Measurements from ENCODE around the gene XRCC3.

Gene XRCC3

DNA sequence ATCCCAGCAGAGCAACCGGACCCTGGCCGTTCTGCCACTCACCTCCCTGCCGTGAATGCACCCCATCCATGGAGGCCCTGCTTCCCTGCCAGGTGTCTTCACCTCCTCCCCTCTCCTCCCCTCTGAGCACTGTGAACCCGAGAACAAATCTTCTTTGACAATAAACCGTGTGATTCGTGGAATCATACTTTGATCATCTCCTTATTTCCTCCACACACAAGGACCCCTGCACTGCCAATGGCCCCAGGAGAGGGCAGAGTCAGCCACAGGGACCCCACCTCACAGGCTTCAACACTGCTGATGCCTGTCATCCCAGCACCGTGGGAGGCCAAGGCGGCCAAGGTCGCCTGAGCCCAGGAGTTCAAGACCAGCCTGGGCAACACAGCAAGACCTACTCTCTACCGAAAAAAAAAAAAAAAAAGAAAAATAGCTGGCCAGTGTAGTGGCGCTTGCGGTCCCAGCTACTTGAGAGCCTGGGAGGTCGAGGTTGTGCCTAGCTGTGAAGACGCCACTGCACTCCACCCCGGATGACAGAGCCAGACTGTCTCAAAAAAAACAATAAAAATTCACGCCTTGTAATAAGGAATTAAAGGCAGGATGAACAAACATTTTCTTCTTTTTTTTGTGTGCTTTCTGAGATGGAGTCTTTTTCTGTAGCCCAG is 1.1 kb downstream of the XRCC3 start:
- no peak overlapping the region for H2AK5ac ChIP-seq (ENCODE audit: low read length)
- H4K5ac ChIP-seq (ENCODE audit: low read length) = no peak overlapping the region
- peak overlapping the region; percentile 35 for H3K4me2 ChIP-seq (ENCODE audit: low read length)
- H3K9ac ChIP-seq (ENCODE audit: low read length) = peak overlapping the region; percentile 86
- H3K79me2 ChIP-seq (ENCODE audit: control insufficient read depth, insufficient read depth, low read length) = peaks cover 28% of the 10 kb centered on the region
- H3K4ac ChIP-seq (ENCODE audit: low read depth, low read length) = no peak overlapping the region
- peaks cover 3% of the 10 kb centered on the region for H3K4me1 ChIP-seq (ENCODE audit: control insufficient read depth, low read depth, low read length)
- no peak for DNase-seq
- no peak overlapping the region for H4K8ac ChIP-seq (ENCODE audit: low read depth, low read length)
- H2BK5ac ChIP-seq (ENCODE audit: low read length) = no peak overlapping the region
- peaks cover 21% of the 10 kb centered on the region for H3K79me1 ChIP-seq (ENCODE audit: low read length)
- H3K18ac ChIP-seq (ENCODE audit: low read length) = no peak overlapping the region
- no peaks in the 10 kb centered on the region for H3K27me3 ChIP-seq (ENCODE audit: insufficient read depth, low read length, poor library complexity)
- H3K56ac ChIP-seq (ENCODE audit: low read length) = peak overlapping the region; percentile 86
- H3K27ac ChIP-seq (ENCODE audit: low read depth, low read length) = no peak overlapping the region
- H2BK15ac ChIP-seq (replicated peaks; ENCODE audit: low read depth) = no peak overlapping the region
- H3K23ac ChIP-seq (ENCODE audit: low read length) = no peak overlapping the region
- H3K4me3 ChIP-seq (ENCODE audit: low read length) = no peak overlapping the region
- H3K36me3 ChIP-seq (ENCODE audit: control insufficient read depth, insufficient read depth, low read length) = no peaks in the 10 kb centered on the region
- WGBS (ENCODE audit: extremely low coverage, insufficient coverage, low lambda C conversion rate) = no CpG with 5 or more reads among the region's 16 CpGs
- H2BK120ac ChIP-seq (ENCODE audit: low read depth, low read length) = no peak overlapping the region

DNA sequence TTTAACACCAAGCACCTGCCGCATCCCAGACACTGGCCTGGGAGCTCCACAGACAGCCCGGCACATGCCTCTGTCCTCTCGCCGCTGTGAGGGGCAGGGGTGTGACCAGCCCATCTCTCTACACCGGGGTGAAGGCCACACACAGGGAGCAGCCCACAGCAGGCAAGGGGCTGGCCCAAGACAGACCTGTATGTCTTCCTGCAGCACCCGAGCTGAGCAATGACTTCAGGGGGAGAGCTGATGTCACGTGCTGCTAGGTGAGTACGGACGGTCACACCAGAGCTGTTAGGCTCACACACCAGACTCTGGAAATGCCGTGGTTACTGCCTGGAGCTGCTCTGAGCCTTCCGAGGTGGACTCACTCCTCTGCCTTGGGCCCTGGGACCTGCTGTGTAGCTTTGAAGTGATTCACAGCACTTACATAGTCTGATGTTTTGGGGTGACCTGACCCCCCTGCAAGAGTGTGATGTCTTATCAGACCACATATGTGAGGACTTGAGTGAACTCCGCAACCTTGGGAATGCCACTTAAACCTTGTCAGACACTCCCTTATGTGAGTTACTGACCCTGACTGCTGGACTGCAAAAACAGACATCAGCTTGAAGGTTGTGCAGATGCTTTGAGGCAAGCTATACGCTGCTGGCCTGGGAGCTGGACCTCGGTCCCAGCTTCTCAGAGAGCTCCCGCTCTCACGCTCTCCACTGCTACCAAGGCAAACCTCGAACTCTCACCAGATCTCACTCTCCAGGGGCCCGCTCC is 1.8 kb downstream of the XRCC3 start:
- H3K4me2 ChIP-seq (ENCODE audit: low read length) = no peak overlapping the region
- no peak overlapping the region for H2BK5ac ChIP-seq (ENCODE audit: low read length)
- no peak overlapping the region for H4K8ac ChIP-seq (ENCODE audit: low read depth, low read length)
- H2BK120ac ChIP-seq (ENCODE audit: low read depth, low read length) = no peak overlapping the region
- H3K79me2 ChIP-seq (ENCODE audit: control insufficient read depth, insufficient read depth, low read length) = peaks cover 24% of the 10 kb centered on the region
- peak overlapping the region; percentile 86 for H3K9ac ChIP-seq (ENCODE audit: low read length)
- no peak overlapping the region for H3K4ac ChIP-seq (ENCODE audit: low read depth, low read length)
- no peak overlapping the region for H3K27ac ChIP-seq (ENCODE audit: low read depth, low read length)
- no peak overlapping the region for H4K5ac ChIP-seq (ENCODE audit: low read length)
- no peaks in the 10 kb centered on the region for H3K36me3 ChIP-seq (ENCODE audit: control insufficient read depth, insufficient read depth, low read length)
- H3K18ac ChIP-seq (ENCODE audit: low read length) = no peak overlapping the region
- WGBS (ENCODE audit: extremely low coverage, insufficient coverage, low lambda C conversion rate) = no CpG with 5 or more reads among the region's 18 CpGs
- H3K23ac ChIP-seq (ENCODE audit: low read length) = no peak overlapping the region
- peaks cover 3% of the 10 kb centered on the region for H3K4me1 ChIP-seq (ENCODE audit: control insufficient read depth, low read depth, low read length)
- peaks cover 21% of the 10 kb centered on the region for H3K79me1 ChIP-seq (ENCODE audit: low read length)
- DNase-seq = peak; percentile 38
- no peak overlapping the region for H3K4me3 ChIP-seq (ENCODE audit: low read length)
- H3K56ac ChIP-seq (ENCODE audit: low read length) = peak overlapping the region; percentile 45
- H2BK15ac ChIP-seq (replicated peaks; ENCODE audit: low read depth) = no peak overlapping the region
- H3K27me3 ChIP-seq (ENCODE audit: insufficient read depth, low read length, poor library complexity) = no peaks in the 10 kb centered on the region
- H2AK5ac ChIP-seq (ENCODE audit: low read length) = no peak overlapping the region

GRCh38 chr14:103712633-103713247 is 2.5 kb downstream of the XRCC3 start:
- Histone ChIP-seq H2AK5ac (ENCODE audit: low read length) (no peak overlapping the region), H3K79me2 (ENCODE audit: control insufficient read depth, insufficient read depth, low read length) (peaks cover 17% of the 10 kb centered on the region), H3K23ac (ENCODE audit: low read length) (no peak overlapping the region), H2BK15ac (replicated peaks; ENCODE audit: low read depth) (no peak overlapping the region), H3K56ac (ENCODE audit: low read length) (peak overlapping the region; percentile 6), H4K8ac (ENCODE audit: low read depth, low read length) (no peak overlapping the region), H3K79me1 (ENCODE audit: low read length) (peaks cover 15% of the 10 kb centered on the region), H3K4me3 (ENCODE audit: low read length) (no peak overlapping the region), H4K5ac (ENCODE audit: low read length) (no peak overlapping the region), H3K27ac (ENCODE audit: low read depth, low read length) (no peak overlapping the region), H2BK120ac (ENCODE audit: low read depth, low read length) (no peak overlapping the region), H3K4ac (ENCODE audit: low read depth, low read length) (no peak overlapping the region), H3K4me1 (ENCODE audit: control insufficient read depth, low read depth, low read length) (peaks cover 3% of the 10 kb centered on the region), H2BK5ac (ENCODE audit: low read length) (no peak overlapping the region), H3K4me2 (ENCODE audit: low read length) (no peak overlapping the region), H3K18ac (ENCODE audit: low read length) (no peak overlapping the region), H3K36me3 (ENCODE audit: control insufficient read depth, insufficient read depth, low read length) (peaks cover 5% of the 10 kb centered on the region), H3K27me3 (ENCODE audit: insufficient read depth, low read length, poor library complexity) (no peaks in the 10 kb centered on the region), H3K9ac (ENCODE audit: low read length) (no peak overlapping the region)
- WGBS (ENCODE audit: extremely low coverage, insufficient coverage, low lambda C conversion rate) = no CpG with 5 or more reads among the region's 24 CpGs
- no peak for DNase-seq

DNA sequence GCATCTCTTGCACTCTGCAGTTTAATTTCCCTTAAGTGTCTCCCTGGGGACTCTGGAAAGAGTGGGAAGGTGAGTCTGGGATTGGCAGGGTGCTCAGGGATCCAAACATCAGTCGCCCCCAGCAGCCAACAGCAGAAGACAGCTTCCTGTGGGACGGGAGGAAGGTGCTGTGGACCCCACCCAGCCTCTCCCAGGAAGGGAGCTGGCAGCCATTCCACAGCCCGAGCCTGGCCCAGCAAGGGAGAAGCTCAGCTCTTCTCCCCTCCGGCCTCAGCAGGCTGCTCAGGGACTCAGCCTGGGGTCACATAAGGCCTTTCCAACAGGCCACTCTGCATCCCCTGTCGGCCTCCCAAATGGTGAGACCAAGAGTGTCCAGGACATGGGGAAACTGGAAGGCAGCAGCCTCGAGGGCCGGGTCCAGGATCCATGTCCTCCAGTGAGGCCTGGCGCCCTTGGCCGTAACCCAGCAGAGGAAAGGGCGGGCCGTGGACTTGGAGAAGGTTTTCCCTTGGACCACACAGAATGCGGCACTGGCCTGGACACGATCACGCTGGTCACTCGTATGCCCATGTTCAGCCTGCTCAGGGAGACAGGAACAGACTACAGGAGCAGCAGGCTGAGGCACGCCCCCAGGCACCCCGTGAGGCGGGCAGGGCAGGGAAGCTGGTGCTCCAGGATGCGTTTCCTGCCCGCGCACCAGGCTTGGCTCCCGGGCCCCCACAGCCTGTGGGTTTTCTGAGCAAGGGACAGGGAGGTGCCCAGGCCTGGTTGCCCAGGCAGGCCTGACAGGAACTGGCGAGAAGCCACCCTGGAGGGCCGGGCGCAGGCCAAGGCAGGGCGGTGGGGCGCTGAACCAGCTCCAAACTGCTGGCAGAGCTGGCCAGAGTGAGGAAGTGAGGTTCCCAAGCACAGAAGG is 3.5 kb downstream of the XRCC3 start:
- no peak overlapping the region for H2BK15ac ChIP-seq (replicated peaks; ENCODE audit: low read depth)
- H3K23ac ChIP-seq (ENCODE audit: low read length) = no peak overlapping the region
- H3K27ac ChIP-seq (ENCODE audit: low read depth, low read length) = no peak overlapping the region
- peaks cover 5% of the 10 kb centered on the region for H3K36me3 ChIP-seq (ENCODE audit: control insufficient read depth, insufficient read depth, low read length)
- H3K4me2 ChIP-seq (ENCODE audit: low read length) = no peak overlapping the region
- H2BK120ac ChIP-seq (ENCODE audit: low read depth, low read length) = no peak overlapping the region
- DNase-seq = no peak
- H3K27me3 ChIP-seq (ENCODE audit: insufficient read depth, low read length, poor library complexity) = no peaks in the 10 kb centered on the region
- no peak overlapping the region for H3K4me3 ChIP-seq (ENCODE audit: low read length)
- H3K56ac ChIP-seq (ENCODE audit: low read length) = peak overlapping the region; percentile 25
- peaks cover 13% of the 10 kb centered on the region for H3K79me2 ChIP-seq (ENCODE audit: control insufficient read depth, insufficient read depth, low read length)
- H3K4ac ChIP-seq (ENCODE audit: low read depth, low read length) = no peak overlapping the region
- no peak overlapping the region for H2AK5ac ChIP-seq (ENCODE audit: low read length)
- no peak overlapping the region for H3K18ac ChIP-seq (ENCODE audit: low read length)
- no CpG with 5 or more reads among the region's 27 CpGs for WGBS (ENCODE audit: extremely low coverage, insufficient coverage, low lambda C conversion rate)
- peaks cover 3% of the 10 kb centered on the region for H3K4me1 ChIP-seq (ENCODE audit: control insufficient read depth, low read depth, low read length)
- H4K5ac ChIP-seq (ENCODE audit: low read length) = no peak overlapping the region
- peaks cover 10% of the 10 kb centered on the region for H3K79me1 ChIP-seq (ENCODE audit: low read length)
- no peak overlapping the region for H3K9ac ChIP-seq (ENCODE audit: low read length)
- no peak overlapping the region for H4K8ac ChIP-seq (ENCODE audit: low read depth, low read length)
- no peak overlapping the region for H2BK5ac ChIP-seq (ENCODE audit: low read length)

DNA sequence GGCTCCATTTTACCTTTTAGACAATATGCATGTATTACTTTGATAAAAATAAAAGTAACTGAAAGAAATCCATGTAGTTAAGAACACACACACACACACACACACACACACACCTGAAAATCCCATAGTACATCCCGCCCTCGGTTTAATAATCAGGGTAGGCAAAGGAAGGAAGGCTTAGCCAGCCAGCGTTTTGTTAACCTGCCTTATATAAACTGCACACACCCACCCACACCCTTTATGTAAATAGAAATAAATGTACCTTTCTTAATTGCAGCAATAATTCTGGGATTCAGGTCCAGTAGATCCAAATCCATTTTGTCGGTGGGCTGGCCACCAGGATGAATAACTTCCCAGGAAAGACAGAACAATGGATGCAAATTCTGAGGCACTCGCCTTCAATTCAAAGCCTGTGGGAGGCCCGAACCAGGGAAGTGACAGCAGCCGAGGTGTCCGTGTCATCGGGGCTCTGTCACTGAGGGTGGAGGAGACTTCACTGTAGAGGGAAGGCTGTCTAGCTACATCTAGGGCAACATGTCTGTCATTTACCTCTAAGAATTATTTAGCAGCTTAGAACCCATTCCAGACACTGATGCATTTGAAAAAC is 4.4 kb downstream of the XRCC3 start:
- WGBS (ENCODE audit: extremely low coverage, insufficient coverage, low lambda C conversion rate) = no CpG with 5 or more reads among the region's 9 CpGs

More for the DNA sequence above, 4.4 kb downstream of the XRCC3 start:
- Histone ChIP-seq H3K4me2 (ENCODE audit: low read length) (no peak overlapping the region), H3K56ac (ENCODE audit: low read length) (no peak overlapping the region), H2BK15ac (replicated peaks; ENCODE audit: low read depth) (no peak overlapping the region), H4K5ac (ENCODE audit: low read length) (no peak overlapping the region), H4K8ac (ENCODE audit: low read depth, low read length) (no peak overlapping the region), H3K9ac (ENCODE audit: low read length) (no peak overlapping the region), H3K4me3 (ENCODE audit: low read length) (no peak overlapping the region), H3K27ac (ENCODE audit: low read depth, low read length) (no peak overlapping the region), H2BK120ac (ENCODE audit: low read depth, low read length) (no peak overlapping the region), H3K79me2 (ENCODE audit: control insufficient read depth, insufficient read depth, low read length) (peaks cover 6% of the 10 kb centered on the region), H3K27me3 (ENCODE audit: insufficient read depth, low read length, poor library complexity) (no peaks in the 10 kb centered on the region), H2BK5ac (ENCODE audit: low read length) (no peak overlapping the region), H3K23ac (ENCODE audit: low read length) (no peak overlapping the region), H3K18ac (ENCODE audit: low read length) (no peak overlapping the region), H2AK5ac (ENCODE audit: low read length) (no peak overlapping the region), H3K79me1 (ENCODE audit: low read length) (peaks cover 8% of the 10 kb centered on the region), H3K4ac (ENCODE audit: low read depth, low read length) (no peak overlapping the region), H3K4me1 (ENCODE audit: control insufficient read depth, low read depth, low read length) (peaks cover 3% of the 10 kb centered on the region), H3K36me3 (ENCODE audit: control insufficient read depth, insufficient read depth, low read length) (peaks cover 5% of the 10 kb centered on the region)
- peak; percentile 58 for DNase-seq

All from mesendoderm (in vitro differentiated cells).